Caco-2 (cell line): ENCODE results near the gene CR1L. TPM values are rescaled to one million over a fixed set of nuclear protein-coding genes. Genes with fewer than 3 reads are reported as not detected.

Source experiments
- BruUV-seq: library from RNA; stranded (reverse); fragments of 400-500 nt; replicated peaks from 2 replicates; lab custom pipeline; 2021; lab: Mats Ljungman, UMichigan
- CTCF ChIA-PET: fragments of 300-600 bp; sonication (Branson Sonifier 250); formaldehyde crosslinking; loops from one replicate; lab custom pipeline; 2022; ENCODE audit warnings: antibody characterized with exemption; lab: Charles Lee
- POLR2A ChIA-PET: fragments of 300-600 bp; sonication (Branson Sonifier 250); formaldehyde crosslinking; loops from one replicate; lab custom pipeline; 2022; ENCODE audit warnings: antibody characterized with exemption; lab: Charles Lee
- DNase-seq, 2 experiments: peaks; one replicate each; pipeline versions ENCODE4 v3.0.0 to v3.0.0-alpha.2; 2020 to 2022
- H3K27me3 ChIP-seq: replicated peaks from 2 replicates; pipeline ENCODE4 v1.6.0; 2011; ENCODE audit warnings: low read length; ENCODE audit not compliant: control insufficient read depth, insufficient read depth
- H3K36me3 ChIP-seq: 2 replicates; pipeline ENCODE4 v1.5.1; 2011; ENCODE audit warnings: low read length; ENCODE audit not compliant: control insufficient read depth, insufficient read depth
- H3K4me1 ChIP-seq: fragments of 250-450 bp; sonication (Bioruptor Pico); 2 replicates; pipeline ENCODE4 v1.5.1; 2020; ENCODE audit warnings: mild to moderate bottlenecking
- H3K4me3 ChIP-seq: 2 replicates; pipeline ENCODE4 v1.5.1; 2011; ENCODE audit warnings: low read depth, mild to moderate bottlenecking, control low read depth, low read length
- H3K9me3 ChIP-seq: fragments of 250-450 bp; sonication (Bioruptor Pico); 2 replicates; pipeline ENCODE4 v1.5.1; 2020; ENCODE audit warnings: mild to moderate bottlenecking, moderate library complexity
- H3K27ac Mint-ChIP-seq: one replicate; pipeline ENCODE4 v1.8.0; 2022; ENCODE audit warnings: mixed read lengths; ENCODE audit not compliant: unreplicated experiment
- H3K27me3 Mint-ChIP-seq: one replicate; pipeline ENCODE4 v1.8.0; 2022; ENCODE audit warnings: mixed read lengths; ENCODE audit not compliant: insufficient read depth, unreplicated experiment
- H3K36me3 Mint-ChIP-seq: one replicate; pipeline ENCODE4 v1.8.0; 2022; ENCODE audit warnings: mild to moderate bottlenecking, mixed read lengths; ENCODE audit not compliant: insufficient read depth, unreplicated experiment
- H3K4me1 Mint-ChIP-seq: one replicate; pipeline ENCODE4 v1.8.0; 2022; ENCODE audit warnings: low read depth, mixed read lengths; ENCODE audit not compliant: unreplicated experiment
- H3K4me3 Mint-ChIP-seq: one replicate; pipeline ENCODE4 v1.8.0; 2022; ENCODE audit warnings: mild to moderate bottlenecking, moderate library complexity, mixed read lengths; ENCODE audit not compliant: unreplicated experiment
- H3K9me3 Mint-ChIP-seq: one replicate; pipeline ENCODE4 v1.8.0; 2022; ENCODE audit warnings: mixed read lengths; ENCODE audit not compliant: unreplicated experiment
- intact Hi-C: fragments of 100-400 bp; cut with micrococcal nuclease; formaldehyde crosslinking; loops from one replicate; pipeline ENCODE4 v1.10.0; 2022; ENCODE audit not compliant: unreplicated experiment
- total RNA-seq: library from RNA; stranded (reverse); gene quantifications from 2 replicates; pipeline ENCODE4 v1.2.3, GENCODE V29; 2022
- TF ChIP-seq, protein P1 (sequence below), 2 experiments: fragments of 200-600 bp in 1 of 2; IDR thresholded peaks; 1 replicate in 1 of 2; 2 replicates in 1 of 2; pipeline versions ENCODE4 v1.5.1 to v1.8.0; 2011 to 2022; ENCODE audit warnings: antibody characterized with exemption in 1 of 2, control low read depth in 1 of 2, inconsistent platforms in 1 of 2, low read depth in 1 of 2, low read length in 1 of 2, mild to moderate bottlenecking in 1 of 2, moderate library complexity in 1 of 2; ENCODE audit not compliant: insufficient read depth in 1 of 2, severe bottlenecking in 1 of 2, unreplicated experiment in 1 of 2

CR1L gene
- total RNA-seq, 1 experiment from 2014 or later: not detected

DNA sequence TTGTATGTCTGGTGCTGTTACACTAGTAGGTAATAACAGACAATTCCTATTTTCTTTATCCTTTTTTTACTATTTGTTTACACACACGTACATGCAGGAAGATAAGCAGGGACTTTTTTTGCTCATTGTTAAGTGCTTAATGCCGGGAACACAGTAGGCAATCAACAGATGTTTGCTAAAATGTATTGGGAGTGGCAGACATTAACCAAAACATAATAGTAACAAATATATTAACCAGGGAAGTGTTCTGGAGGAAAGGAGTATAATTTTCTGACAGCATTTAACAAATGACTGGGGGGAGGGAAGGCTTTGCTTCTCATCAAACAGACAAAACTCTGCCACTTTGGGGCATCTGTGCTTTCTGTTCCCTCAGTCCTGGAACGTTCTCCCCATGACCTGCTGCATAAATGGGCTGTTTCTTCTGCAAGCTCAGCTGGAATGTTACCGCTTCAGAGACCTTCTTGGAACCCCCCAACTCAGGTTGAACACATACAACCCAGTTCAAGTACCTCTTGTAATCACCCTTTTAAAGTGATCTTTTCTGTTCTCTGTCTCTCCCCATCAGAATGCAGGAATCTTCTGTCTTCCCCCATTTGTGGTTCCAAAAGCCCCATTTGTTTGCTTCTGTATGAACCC is 2.1 kb downstream of the CR1L start:
- Mint-ChIP-seq H3K4me3 (no peak overlapping the region), H3K4me1 (no peaks in the 10 kb centered on the region), H3K27me3 (no peaks in the 10 kb centered on the region), H3K36me3 (no peaks in the 10 kb centered on the region), H3K27ac (no peak overlapping the region), H3K9me3 (no peaks in the 10 kb centered on the region)
- no peaks in the 10 kb centered on the region for H3K36me3 ChIP-seq
- TF ChIP-seq, protein P1, sequence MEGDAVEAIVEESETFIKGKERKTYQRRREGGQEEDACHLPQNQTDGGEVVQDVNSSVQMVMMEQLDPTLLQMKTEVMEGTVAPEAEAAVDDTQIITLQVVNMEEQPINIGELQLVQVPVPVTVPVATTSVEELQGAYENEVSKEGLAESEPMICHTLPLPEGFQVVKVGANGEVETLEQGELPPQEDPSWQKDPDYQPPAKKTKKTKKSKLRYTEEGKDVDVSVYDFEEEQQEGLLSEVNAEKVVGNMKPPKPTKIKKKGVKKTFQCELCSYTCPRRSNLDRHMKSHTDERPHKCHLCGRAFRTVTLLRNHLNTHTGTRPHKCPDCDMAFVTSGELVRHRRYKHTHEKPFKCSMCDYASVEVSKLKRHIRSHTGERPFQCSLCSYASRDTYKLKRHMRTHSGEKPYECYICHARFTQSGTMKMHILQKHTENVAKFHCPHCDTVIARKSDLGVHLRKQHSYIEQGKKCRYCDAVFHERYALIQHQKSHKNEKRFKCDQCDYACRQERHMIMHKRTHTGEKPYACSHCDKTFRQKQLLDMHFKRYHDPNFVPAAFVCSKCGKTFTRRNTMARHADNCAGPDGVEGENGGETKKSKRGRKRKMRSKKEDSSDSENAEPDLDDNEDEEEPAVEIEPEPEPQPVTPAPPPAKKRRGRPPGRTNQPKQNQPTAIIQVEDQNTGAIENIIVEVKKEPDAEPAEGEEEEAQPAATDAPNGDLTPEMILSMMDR (IDR thresholded peaks at IDR 0.05; ENCODE audit: insufficient read depth in 1 of 2, low read depth in 1 of 2, low read length in 1 of 2, severe bottlenecking in 1 of 2, unreplicated experiment in 1 of 2): no peak
- ChIA-PET POLR2A (no interaction called here), CTCF (no interaction called here)
- H3K9me3 ChIP-seq: no peaks in the 10 kb centered on the region
- no peak overlapping the region for H3K4me3 ChIP-seq
- BruUV-seq: no TSS peak
- no peaks in the 10 kb centered on the region for H3K27me3 ChIP-seq
- no peak for DNase-seq
- intact Hi-C loops: no loop called here
- no peaks in the 10 kb centered on the region for H3K4me1 ChIP-seq

DNA sequence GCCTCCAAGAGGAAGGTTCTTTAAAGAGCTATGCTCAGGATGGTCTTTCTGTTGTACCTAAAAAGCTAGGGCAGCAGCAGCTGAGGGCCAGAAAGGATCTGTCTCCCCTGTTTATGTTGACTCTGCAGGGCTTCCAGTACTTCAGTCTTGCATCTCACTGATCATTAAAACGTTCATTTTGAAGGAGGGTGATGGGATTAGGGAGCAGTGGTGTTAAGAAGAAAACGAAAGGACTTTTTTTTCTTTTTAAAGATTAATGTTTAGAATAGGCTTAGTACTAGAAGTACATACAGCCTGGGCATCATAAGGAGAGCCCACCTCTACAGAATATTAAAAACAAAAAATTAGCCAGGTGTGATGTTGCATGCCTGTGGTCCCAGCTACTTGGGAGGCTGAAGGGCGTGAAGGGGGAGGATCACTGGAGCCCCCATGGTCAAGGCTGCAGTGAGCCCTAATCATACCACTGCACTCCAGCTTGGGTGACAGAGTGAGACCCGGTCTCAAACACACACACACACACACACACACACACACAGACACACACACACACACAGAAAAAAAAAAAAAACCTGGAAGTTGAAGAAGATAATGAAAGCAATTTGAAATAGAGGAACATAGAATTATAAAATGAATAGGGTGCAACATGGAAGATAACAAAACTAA is 2.9 kb downstream of the CR1L start:
- DNase-seq: no peak
- Histone ChIP-seq H3K27me3 (no peaks in the 10 kb centered on the region), H3K4me3 (no peak overlapping the region), H3K4me1 (no peaks in the 10 kb centered on the region), H3K9me3 (no peaks in the 10 kb centered on the region), H3K36me3 (no peaks in the 10 kb centered on the region)
- H3K27ac Mint-ChIP-seq: no peak overlapping the region
- H3K36me3 Mint-ChIP-seq: no peaks in the 10 kb centered on the region
- no peaks in the 10 kb centered on the region for H3K4me1 Mint-ChIP-seq
- H3K27me3 Mint-ChIP-seq: no peaks in the 10 kb centered on the region
- CTCF ChIA-PET: no interaction called here
- no peak overlapping the region for H3K4me3 Mint-ChIP-seq
- no TSS peak for BruUV-seq
- no peaks in the 10 kb centered on the region for H3K9me3 Mint-ChIP-seq
- TF ChIP-seq, protein P1 (IDR thresholded peaks at IDR 0.05; ENCODE audit: insufficient read depth in 1 of 2, low read depth in 1 of 2, low read length in 1 of 2, severe bottlenecking in 1 of 2, unreplicated experiment in 1 of 2): no peak
- intact Hi-C loops: no loop called here
- POLR2A ChIA-PET: no interaction called here

DNA sequence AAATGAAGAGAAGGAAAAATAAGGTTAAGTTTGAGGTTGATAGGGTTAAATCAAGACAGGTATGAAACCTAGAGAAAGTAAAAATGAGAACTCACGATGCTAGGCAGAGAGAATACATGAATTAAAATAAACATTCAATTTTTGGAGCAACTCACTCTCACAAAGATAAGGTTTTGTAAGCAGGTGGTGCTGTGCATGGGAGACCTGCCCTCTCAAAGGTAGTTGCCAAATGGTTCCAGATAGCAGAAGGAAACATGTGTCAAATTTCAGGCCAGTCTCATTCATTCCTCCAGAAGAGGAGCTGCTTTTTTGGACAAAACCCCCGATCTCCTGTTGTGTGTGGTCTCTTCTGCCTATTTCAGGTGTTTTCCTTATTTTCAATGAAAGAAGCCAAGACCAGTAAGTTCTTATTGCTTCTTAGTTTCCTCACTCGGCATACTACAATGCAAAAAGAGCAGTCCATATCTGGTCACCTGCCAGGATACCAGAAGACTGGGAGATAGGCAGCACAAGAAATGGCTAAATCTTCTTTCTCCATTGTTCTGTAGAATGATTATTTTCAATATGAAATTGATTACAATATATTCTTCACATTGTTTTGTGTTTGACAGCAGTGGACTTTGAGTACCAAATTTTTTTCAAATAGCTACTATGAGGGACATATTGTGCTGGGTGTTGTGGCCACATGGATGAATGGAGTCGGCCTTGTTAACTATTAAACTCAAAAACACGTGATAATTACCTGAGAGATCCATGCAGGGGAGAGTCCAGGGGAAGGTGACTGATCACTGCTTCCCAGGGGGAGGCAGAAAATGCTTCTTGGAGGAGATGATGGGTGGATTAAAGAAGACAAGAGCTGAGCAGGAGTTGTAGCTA is 3.6 kb downstream of the CR1L start:
- Histone ChIP-seq H3K4me1 (no peaks in the 10 kb centered on the region), H3K36me3 (no peaks in the 10 kb centered on the region), H3K9me3 (no peaks in the 10 kb centered on the region), H3K27me3 (no peaks in the 10 kb centered on the region), H3K4me3 (no peak overlapping the region)
- ChIA-PET CTCF (interaction anchor here (1.0 kb wide), 1 partner anchor 28 kb away, joined by 4 read pairs; no protein-coding TSS in a partner anchor), POLR2A (no interaction called here)
- Mint-ChIP-seq H3K27ac (no peak overlapping the region), H3K9me3 (no peaks in the 10 kb centered on the region), H3K36me3 (no peaks in the 10 kb centered on the region), H3K4me3 (no peak overlapping the region), H3K27me3 (no peaks in the 10 kb centered on the region), H3K4me1 (no peaks in the 10 kb centered on the region)
- BruUV-seq: no TSS peak
- intact Hi-C loops: no loop called here
- TF ChIP-seq, protein P1 (IDR thresholded peaks at IDR 0.05; ENCODE audit: insufficient read depth in 1 of 2, low read depth in 1 of 2, low read length in 1 of 2, severe bottlenecking in 1 of 2, unreplicated experiment in 1 of 2): no peak
- no peak for DNase-seq
